NCI-H82 treated with DMSO at 0.1 percent for 48 hours (cell line): ENCODE results near the gene GBE1.

ENCODE experiments used
- DNase-seq: peaks from one replicate; lab custom pipeline; 2025; ENCODE audit not compliant: unreplicated experiment; lab: John Stamatoyannopoulos, UW

The GBE1 gene

DNA sequence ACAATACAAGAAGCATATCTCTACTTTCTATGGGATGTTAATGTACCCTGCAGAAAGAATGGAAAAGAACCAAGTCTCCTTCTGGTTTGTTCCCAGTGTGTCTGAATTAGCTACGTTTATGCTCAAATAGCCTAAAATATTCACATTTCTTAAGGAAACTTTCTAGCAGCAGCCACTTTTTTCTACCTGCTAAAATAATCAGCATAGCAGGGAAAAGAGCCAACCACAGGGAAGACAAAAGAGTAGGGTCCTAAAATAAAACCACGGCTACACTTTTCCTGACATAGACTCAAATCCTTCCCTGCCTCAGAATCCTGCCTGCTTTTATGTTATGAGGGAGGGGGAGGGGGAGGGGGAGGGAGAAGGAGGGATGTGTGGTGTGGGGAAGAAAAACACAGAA, 136.7 kb downstream of the GBE1 start:
- DNase-seq = no peak

- DNase-seq = no peak
Observed at GRCh38 chr3:81622395-81622794, 139.1 kb downstream of the GBE1 start.

GRCh38 chr3:81621277-81621676, 140.2 kb downstream of the GBE1 start:
- DNase-seq = no peak

- no peak for DNase-seq
Observed at GRCh38 chr3:81620849-81621248, 140.6 kb downstream of the GBE1 start.

GRCh38 chr3:81612768-81613167, 148.7 kb downstream of the GBE1 start:
- DNase-seq = no peak

DNA sequence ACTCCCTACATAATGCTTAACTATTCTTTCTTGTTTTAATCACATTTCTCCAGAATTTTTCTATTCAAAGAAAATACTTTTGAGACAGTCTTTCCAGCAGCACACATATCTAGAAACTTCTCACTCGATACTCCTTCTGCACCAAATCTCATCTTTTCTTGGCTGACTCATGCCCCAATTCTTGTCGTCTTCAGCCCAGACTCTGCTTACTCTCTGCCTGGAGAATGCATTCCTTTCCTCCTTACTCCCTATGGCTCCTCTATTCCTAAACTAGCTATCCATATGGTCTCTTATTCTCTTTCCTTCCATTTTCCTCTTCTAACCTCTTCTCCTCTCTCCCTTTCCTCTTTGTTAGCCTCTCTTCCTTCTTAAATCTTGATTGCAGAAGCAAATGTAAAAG, 158.7 kb downstream of the GBE1 start:
- DNase-seq = no peak

DNA sequence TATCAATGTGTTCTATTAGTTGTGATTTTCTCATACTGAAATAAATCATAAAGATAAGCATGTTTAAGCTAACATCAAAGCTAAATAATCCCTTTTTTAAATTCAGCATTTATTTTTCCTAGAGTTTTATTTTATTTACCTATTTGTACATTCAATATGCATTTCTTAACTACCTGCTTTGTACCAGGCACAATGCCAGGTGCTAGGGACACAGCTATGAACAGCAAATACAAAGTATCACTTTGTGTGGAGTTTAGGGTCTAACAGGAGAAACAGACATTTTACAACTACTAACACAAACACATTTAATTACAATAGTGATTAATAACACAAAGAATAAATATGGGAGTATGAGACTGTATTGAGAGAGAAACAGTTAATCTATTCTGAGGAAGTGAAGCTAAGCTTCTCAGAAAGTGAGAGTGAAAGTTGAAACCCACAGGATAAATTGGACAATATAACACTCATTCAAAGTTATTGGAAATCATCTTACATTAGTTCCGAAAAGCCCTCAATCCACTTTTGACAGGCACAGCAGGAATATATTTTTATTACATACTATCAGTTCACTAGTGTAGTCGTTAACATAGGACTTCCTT, 159.6 kb downstream of the GBE1 start:
- DNase-seq = no peak

GRCh38 chr3:81592101-81592500, 169.3 kb downstream of the GBE1 start:
- no peak for DNase-seq

GRCh38 chr3:81585937-81586336, 175.5 kb downstream of the GBE1 start:
- DNase-seq = no peak

- no peak for DNase-seq
Observed at GRCh38 chr3:81585056-81585455, 176.4 kb downstream of the GBE1 start.

DNA sequence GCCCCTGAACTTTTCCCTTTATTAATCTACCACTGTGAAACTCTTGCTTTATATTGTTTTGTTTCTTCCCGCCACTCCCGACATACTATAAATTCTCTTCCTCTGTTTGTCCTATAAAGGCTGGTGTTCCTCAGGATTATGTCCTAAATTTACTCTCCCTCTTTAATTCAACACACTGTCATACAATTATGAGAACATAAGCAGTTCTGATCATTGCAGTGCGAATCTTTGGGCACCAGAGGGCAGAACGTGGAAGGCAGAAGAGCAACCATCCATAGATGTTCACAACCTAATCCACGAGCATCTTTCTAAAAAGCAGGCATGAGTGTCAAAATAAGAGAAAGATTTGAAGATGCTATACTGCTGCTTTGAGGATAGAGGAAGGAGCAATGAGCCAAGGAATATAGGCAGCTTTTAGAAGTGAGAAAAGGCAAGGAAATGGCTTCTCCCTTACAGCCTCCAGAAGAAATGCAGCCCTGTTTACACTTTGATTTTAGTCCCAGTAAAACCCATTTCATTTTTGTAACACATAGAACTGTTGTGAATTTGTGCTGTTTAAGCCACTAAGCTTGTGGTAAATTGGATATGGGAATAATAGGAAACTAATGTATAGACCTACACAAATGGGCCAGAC, 179.4 kb downstream of the GBE1 start:
- peak; percentile 35 for DNase-seq

GRCh38 chr3:81580355-81580754, 181.1 kb downstream of the GBE1 start:
- DNase-seq = no peak

DNA sequence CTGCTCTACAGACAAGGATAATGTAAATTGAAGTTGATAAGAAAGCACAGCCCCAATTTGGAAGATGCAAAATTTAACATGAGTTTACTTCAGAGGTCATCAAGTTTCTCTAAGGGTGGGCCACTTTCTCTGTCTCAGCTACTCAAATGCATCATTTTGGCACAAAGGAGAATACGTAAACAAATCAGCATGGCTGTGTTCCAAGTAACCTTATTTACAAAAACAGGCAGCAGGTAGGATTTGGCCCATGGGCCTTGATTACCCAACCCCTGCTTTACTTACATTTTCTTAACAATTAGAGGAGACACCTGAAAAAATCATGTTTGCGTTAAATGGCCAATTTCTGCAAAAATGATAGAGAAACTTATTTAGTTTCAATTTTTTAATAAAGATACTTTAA, 181.7 kb downstream of the GBE1 start:
- DNase-seq = no peak

GRCh38 chr3:81572201-81572756, 189.2 kb downstream of the GBE1 start:
- no peak for DNase-seq

DNA sequence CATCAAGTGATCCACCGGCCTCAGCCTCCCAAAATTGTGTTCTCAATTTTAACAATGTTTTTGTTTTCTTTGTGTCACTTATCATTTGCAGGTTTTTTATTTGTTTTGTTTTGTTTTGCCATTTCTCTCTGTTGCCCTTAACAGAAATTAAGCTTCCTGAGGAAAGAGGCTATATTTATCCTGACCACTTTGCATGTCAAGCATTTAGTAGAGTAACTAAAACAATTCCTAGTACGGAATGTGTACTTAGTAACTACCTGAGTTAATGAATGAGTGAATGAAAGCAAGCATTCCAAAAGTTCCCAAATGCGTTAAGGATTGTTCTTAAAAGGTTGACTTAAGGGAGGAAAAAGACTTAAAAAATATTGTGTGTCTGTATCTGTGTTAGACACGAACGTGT, 193.1 kb downstream of the GBE1 start:
- no peak for DNase-seq

GRCh38 chr3:81565041-81565440, 196.4 kb downstream of the GBE1 start:
- DNase-seq = no peak

GRCh38 chr3:81558106-81558505, 203.3 kb downstream of the GBE1 start:
- no peak for DNase-seq

GRCh38 chr3:81554801-81555200, 206.6 kb downstream of the GBE1 start:
- DNase-seq = no peak

- no peak for DNase-seq
Observed at GRCh38 chr3:81554388-81554787, 207.1 kb downstream of the GBE1 start.

GRCh38 chr3:81550415-81550814, 211.0 kb downstream of the GBE1 start:
- DNase-seq = no peak

GRCh38 chr3:81549831-81550230, 211.6 kb downstream of the GBE1 start:
- DNase-seq = no peak

- DNase-seq = no peak
Observed at GRCh38 chr3:81549388-81549787, 212.1 kb downstream of the GBE1 start.

- no peak for DNase-seq
Observed at GRCh38 chr3:81545572-81545971, 215.9 kb downstream of the GBE1 start.
